SK-N-SH (cell line): Measurements from ENCODE around the gene FYN.

Source experiments
- ELF1 ChIP-seq: IDR thresholded peaks from 2 replicates; pipeline ENCODE4 v1.4.0; 2012
- EP300 ChIP-seq, 2 experiments: IDR thresholded peaks; 2 replicates each; pipeline versions ENCODE4 v1.4.0 to v1.6.1; 2012; ENCODE audit warnings: borderline replicate concordance in 1 of 2, low read depth in 1 of 2, low read length in 1 of 2
- EZH2phosphoT487 ChIP-seq: fragments of 200-600 bp; sonication (generic); IDR thresholded peaks from 2 replicates; pipeline ENCODE4 v1.6.1; 2017; ENCODE audit warnings: low read depth, mixed run types, mild to moderate bottlenecking, antibody characterized with exemption, moderate library complexity, borderline replicate concordance
- FOXM1 ChIP-seq: IDR thresholded peaks from 2 replicates; pipeline ENCODE4 v1.4.0; 2012; ENCODE audit warnings: low read depth, mild to moderate bottlenecking
- GATA2 ChIP-seq: sonication (generic); formaldehyde crosslinking; IDR thresholded peaks from 2 replicates; pipeline ENCODE4 v1.5.0; 2020; ENCODE audit warnings: mild to moderate bottlenecking, missing genetic modification reagents
- RAD21 ChIP-seq: IDR thresholded peaks from 2 replicates; pipeline ENCODE4 v1.6.1; 2012; ENCODE audit warnings: mild to moderate bottlenecking, low read length
- TAF1 ChIP-seq: IDR thresholded peaks from 2 replicates; pipeline ENCODE4 v1.6.1; 2012; ENCODE audit warnings: low read depth, mild to moderate bottlenecking, low read length, moderate library complexity, borderline replicate concordance
- YY1 ChIP-seq: IDR thresholded peaks from 2 replicates; pipeline ENCODE4 v1.4.0; 2012; ENCODE audit warnings: low read depth, mild to moderate bottlenecking
- TF ChIP-seq, protein P1 (sequence below): fragments of 200-600 bp; sonication (generic); IDR thresholded peaks from 2 replicates; pipeline ENCODE4 v1.6.1; 2017; ENCODE audit warnings: antibody characterized with exemption, mild to moderate bottlenecking, moderate library complexity
- TF ChIP-seq, protein P2 (sequence below): IDR thresholded peaks from 2 replicates; pipeline ENCODE4 v1.4.0; 2012; ENCODE audit warnings: low read depth
- TF ChIP-seq, protein P3 (sequence below): IDR thresholded peaks from 2 replicates; pipeline ENCODE4; 2012

DNA sequence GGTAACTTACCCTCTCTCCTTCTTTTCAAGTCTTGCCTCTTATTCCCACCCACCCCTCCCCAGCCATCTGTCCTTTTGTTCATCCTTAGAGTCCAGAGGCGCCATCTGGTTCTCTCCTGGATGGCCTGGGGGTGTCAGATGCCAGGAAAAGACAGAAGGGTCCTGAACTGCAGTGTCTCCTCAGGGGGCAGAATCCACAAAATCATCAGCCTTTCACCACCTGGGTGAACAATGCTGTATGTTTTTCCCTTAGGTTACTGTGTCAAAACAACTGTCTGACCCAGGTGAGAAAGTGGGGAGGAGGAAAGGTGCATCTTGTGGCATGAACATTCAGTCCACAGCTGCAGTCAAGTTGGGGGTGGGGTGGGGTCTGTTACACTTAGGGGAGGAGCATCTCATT, 47.9 kb upstream of the FYN start:
- TF ChIP-seq YY1, result no peak
- TF ChIP-seq, protein P1, sequence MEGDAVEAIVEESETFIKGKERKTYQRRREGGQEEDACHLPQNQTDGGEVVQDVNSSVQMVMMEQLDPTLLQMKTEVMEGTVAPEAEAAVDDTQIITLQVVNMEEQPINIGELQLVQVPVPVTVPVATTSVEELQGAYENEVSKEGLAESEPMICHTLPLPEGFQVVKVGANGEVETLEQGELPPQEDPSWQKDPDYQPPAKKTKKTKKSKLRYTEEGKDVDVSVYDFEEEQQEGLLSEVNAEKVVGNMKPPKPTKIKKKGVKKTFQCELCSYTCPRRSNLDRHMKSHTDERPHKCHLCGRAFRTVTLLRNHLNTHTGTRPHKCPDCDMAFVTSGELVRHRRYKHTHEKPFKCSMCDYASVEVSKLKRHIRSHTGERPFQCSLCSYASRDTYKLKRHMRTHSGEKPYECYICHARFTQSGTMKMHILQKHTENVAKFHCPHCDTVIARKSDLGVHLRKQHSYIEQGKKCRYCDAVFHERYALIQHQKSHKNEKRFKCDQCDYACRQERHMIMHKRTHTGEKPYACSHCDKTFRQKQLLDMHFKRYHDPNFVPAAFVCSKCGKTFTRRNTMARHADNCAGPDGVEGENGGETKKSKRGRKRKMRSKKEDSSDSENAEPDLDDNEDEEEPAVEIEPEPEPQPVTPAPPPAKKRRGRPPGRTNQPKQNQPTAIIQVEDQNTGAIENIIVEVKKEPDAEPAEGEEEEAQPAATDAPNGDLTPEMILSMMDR, result no peak
- no peak for TF ChIP-seq ELF1
- TF ChIP-seq, protein P2, sequence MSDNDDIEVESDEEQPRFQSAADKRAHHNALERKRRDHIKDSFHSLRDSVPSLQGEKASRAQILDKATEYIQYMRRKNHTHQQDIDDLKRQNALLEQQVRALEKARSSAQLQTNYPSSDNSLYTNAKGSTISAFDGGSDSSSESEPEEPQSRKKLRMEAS, result no peak
- TF ChIP-seq, protein P3, sequence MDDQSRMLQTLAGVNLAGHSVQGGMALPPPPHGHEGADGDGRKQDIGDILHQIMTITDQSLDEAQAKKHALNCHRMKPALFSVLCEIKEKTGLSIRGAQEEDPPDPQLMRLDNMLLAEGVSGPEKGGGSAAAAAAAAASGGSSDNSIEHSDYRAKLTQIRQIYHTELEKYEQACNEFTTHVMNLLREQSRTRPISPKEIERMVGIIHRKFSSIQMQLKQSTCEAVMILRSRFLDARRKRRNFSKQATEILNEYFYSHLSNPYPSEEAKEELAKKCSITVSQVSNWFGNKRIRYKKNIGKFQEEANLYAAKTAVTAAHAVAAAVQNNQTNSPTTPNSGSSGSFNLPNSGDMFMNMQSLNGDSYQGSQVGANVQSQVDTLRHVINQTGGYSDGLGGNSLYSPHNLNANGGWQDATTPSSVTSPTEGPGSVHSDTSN, result no peak
- TF ChIP-seq RAD21, result no peak
- no peak for TF ChIP-seq GATA2 (CRISPR knock-in tag)
- TF ChIP-seq FOXM1, result no peak
- no peak for TF ChIP-seq TAF1
- no peak for TF ChIP-seq EP300 (IDR thresholded peaks at IDR 0.05; ENCODE audit: borderline replicate concordance in 1 of 2, low read depth in 1 of 2, low read length in 1 of 2)
- TF ChIP-seq EZH2phosphoT487, result no peak
